GM13977 (cell line): ENCODE data around the gene SMIM26.
A peak's percentile ranks its signal among the peaks of the same experiment; 100 is the strongest.
"Not testable (repeated sequence)": the region's sequence is repeated elsewhere in the genome, so short reads cannot be mapped to it uniquely, and the experiment has no call there.

Experiments used
- DNase-seq: peaks from one replicate; pipeline ENCODE4 v3.0.0; 2012; ENCODE audit warnings: low spot score
- CTCF ChIP-seq: IDR thresholded peaks from 2 replicates; pipeline ENCODE4 v1.5.1; 2012; ENCODE audit warnings: mild to moderate bottlenecking, control low read depth; ENCODE audit not compliant: insufficient read depth; ENCODE audit errors: extremely low read depth, missing control alignments
- in situ Hi-C: fragments of 300-500 bp; cut with MboI; formaldehyde crosslinking; loops from one replicate; pipeline ENCODE4 v1.12.0; 2022; ENCODE audit warnings: low sequenced_read_pairs, low pct_unique_long_range_greater_than_20kb, mixed read lengths, inconsistent platforms; ENCODE audit not compliant: unreplicated experiment

The SMIM26 gene

GRCh38 chr20:18566892-18567738 is at the start of gene SMIM26:
Gene SMIM26, plus strand, starts transcription at chr20:18567432. Its CDS starts 47 bp downstream, at chr20:18567479.
- in situ Hi-C loops, result no loop called here
- TF ChIP-seq CTCF, result no peak
- DNase-seq, result peak; percentile 91

GRCh38 chr20:18522066-18522465 is 45.2 kb upstream of the SMIM26 start:
- DNase-seq, in situ Hi-C loops: not testable (repeated sequence)

GRCh38 chr20:18523066-18523465 is 44.2 kb upstream of the SMIM26 start:
- in situ Hi-C loops, result no loop called here
- DNase-seq, result no peak
- TF ChIP-seq CTCF, result no peak

GRCh38 chr20:18524646-18525045 is 42.6 kb upstream of the SMIM26 start:
- no peak for TF ChIP-seq CTCF
- in situ Hi-C loops, result no loop called here
- no peak for DNase-seq

GRCh38 chr20:18526761-18527160 is 40.5 kb upstream of the SMIM26 start:
- DNase-seq, in situ Hi-C loops: not testable (repeated sequence)

- no peak for DNase-seq
- no peak for TF ChIP-seq CTCF
- in situ Hi-C loops, result no loop called here
Measured at GRCh38 chr20:18527339-18527738, 39.9 kb upstream of the SMIM26 start.

GRCh38 chr20:18527836-18528235 is 39.4 kb upstream of the SMIM26 start:
- no peak for DNase-seq
- in situ Hi-C loops, result no loop called here
- no peak for TF ChIP-seq CTCF
